GM12878 (cell line): ENCODE results near the gene TTC19.

Source experiments
- CEBPZ ChIP-seq: fragments of 150-350 bp; IDR thresholded peaks from 2 replicates; pipeline ENCODE4 v1.6.1; 2016; ENCODE audit warnings: low read depth, low read length
- CREM ChIP-seq: IDR thresholded peaks from 2 replicates; pipeline ENCODE4 v1.6.1; 2014; ENCODE audit warnings: antibody characterized with exemption, low read depth
- CTCF ChIP-seq, 3 experiments: IDR thresholded peaks in 2 of 3; conservative IDR thresholded peaks in 1 of 3; 2 replicates each; pipeline ENCODE4 v1.5.1; 2011; ENCODE audit warnings: low read depth in 3 of 3, low read length in 3 of 3, mild to moderate bottlenecking in 3 of 3, control low read depth in 2 of 3, moderate library complexity in 2 of 3, inconsistent platforms in 1 of 3, mixed read lengths in 1 of 3; ENCODE audit not compliant: control insufficient read depth in 2 of 3, insufficient read depth in 1 of 3; ENCODE audit errors: extremely low read depth in 1 of 3
- EP300 ChIP-seq, 2 experiments: fragments of 150-350 bp in 1 of 2; IDR thresholded peaks; 2 replicates each; pipeline ENCODE4 v1.6.1; 2011 to 2012; ENCODE audit warnings: low read depth in 2 of 2, low read length in 2 of 2, borderline replicate concordance in 1 of 2, improper control_type of control experiment in 1 of 2, inconsistent platforms in 1 of 2; ENCODE audit not compliant: control insufficient read depth in 1 of 2
- POLR2A ChIP-seq: IDR thresholded peaks from 2 replicates; pipeline ENCODE4 v1.6.1; 2011; ENCODE audit warnings: low read depth, mild to moderate bottlenecking, low read length
- POLR2AphosphoS5 ChIP-seq: IDR thresholded peaks from 2 replicates; pipeline ENCODE4 v1.6.1; 2011; ENCODE audit warnings: mild to moderate bottlenecking, low read length, inconsistent platforms

- no peak for TF ChIP-seq EP300 (IDR thresholded peaks at IDR 0.05; ENCODE audit: borderline replicate concordance in 1 of 2, control insufficient read depth in 1 of 2, low read depth in 2 of 2, low read length in 2 of 2)
- no peak for TF ChIP-seq POLR2AphosphoS5
- TF ChIP-seq CTCF (IDR thresholded peaks at IDR 0.05 in 2 of 3, conservative IDR thresholded peaks at IDR 0.05 in 1 of 3; ENCODE audit: control insufficient read depth in 2 of 3, extremely low read depth in 1 of 3, insufficient read depth in 1 of 3, low read depth in 3 of 3, low read length in 3 of 3), result no peak
- TF ChIP-seq CREM, result no peak
- TF ChIP-seq CEBPZ, result no peak
- TF ChIP-seq POLR2A, result no peak
Observed at GRCh38 chr17:16044487-16044886, 44.9 kb downstream of the TTC19 start.
